H1 (cell line): ENCODE measurements around the gene SLC26A11. TPM values are rescaled to one million over a fixed set of nuclear protein-coding genes. Genes with fewer than 3 reads are reported as not detected.

ENCODE experiments used
- RXRA ChIP-seq: IDR thresholded peaks from 2 replicates; pipeline ENCODE4 v1.6.1; 2011; ENCODE audit warnings: low read depth, mild to moderate bottlenecking, low read length, moderate library complexity; ENCODE audit not compliant: insufficient read depth
- SAP30 ChIP-seq: fragments of 300-600 bp; sonication (generic); IDR thresholded peaks from 2 replicates; pipeline ENCODE4 v1.7.1; 2012; ENCODE audit warnings: low read length, moderate library complexity, mild to moderate bottlenecking, inconsistent platforms; ENCODE audit not compliant: insufficient read depth, insufficient replicate concordance
- polyA plus RNA-seq, 7 experiments: library from polyadenylated mRNA; depleted of rRNA in 3 of 7; stranded (reverse) in 5 of 7; unstranded in 2 of 7; fragments of >200 nt in 5 of 7; fragments of 200-250 nt in 2 of 7; gene quantifications; 1 replicate in 5 of 7; 2 replicates in 1 of 7; 4 replicates in 1 of 7; pipeline versions ENCODE4 v1.2.1 to v1.2.3, GENCODE V29; 2011 to 2013; ENCODE audit warnings: missing spikeins in 2 of 7, mixed read lengths in 2 of 7
- total RNA-seq: library from RNA; stranded (reverse); fragmentation: NEBNext Ultra II Directional; extraction: Animal tissue kit (Norgen Biotek cat#: 25700); gene quantifications from 2 replicates; pipeline ENCODE4 v1.2.1, GENCODE V29; 2021

Gene SLC26A11
- total and polyA plus RNA-seq, 2 of the 8 experiments (the other 6 are each of a cell fraction or from before 2014, with no cell fraction given), result 15.5 to 25.9 TPM

GRCh38 chr17:80228477-80228876 is 8.2 kb downstream of the SLC26A11 start (continued):
- no peak for TF ChIP-seq RXRA
- TF ChIP-seq SAP30, result no peak
- TF ChIP-seq, all 59 proteins: peak for 0
